Panc1 (cell line): Measurements from ENCODE around the gene KBTBD4. TPM values are rescaled to one million over a fixed set of nuclear protein-coding genes. Genes with fewer than 3 reads are reported as not detected.

Source experiments
- ATAC-seq: fragments of 200-7000 bp; cut with Tn5 transposase; 2 replicates; pipeline ENCODE4 v1.9.1; 2020; ENCODE audit warnings: mild to moderate bottlenecking, moderate library complexity
- BruUV-seq: library from RNA; stranded (reverse); fragments of 400-500 nt; replicated peaks from 2 replicates; lab custom pipeline; 2021; lab: Mats Ljungman, UMichigan
- CTCF ChIA-PET: fragments of 300-600 bp; sonication (Branson Sonifier 250); formaldehyde crosslinking; loops from one replicate; lab custom pipeline; 2022; ENCODE audit warnings: antibody characterized with exemption; lab: Charles Lee
- POLR2A ChIA-PET: fragments of 300-600 bp; sonication (Branson Sonifier 250); formaldehyde crosslinking; loops from one replicate; lab custom pipeline; 2022; ENCODE audit warnings: antibody characterized with exemption; lab: Charles Lee
- DNase-seq: peaks from one replicate; pipeline ENCODE4 v3.0.0-alpha.2; 2010; ENCODE audit warnings: low read depth, low spot score
- H3K27ac ChIP-seq: 2 replicates; pipeline ENCODE4 v1.5.1; 2011; ENCODE audit warnings: mild to moderate bottlenecking, low read length, inconsistent platforms
- H3K27me3 ChIP-seq: fragments of 200-500 bp; sonication (Bioruptor generic); 2 replicates; pipeline ENCODE4 v1.6.0; 2014; ENCODE audit warnings: low read length, inconsistent platforms; ENCODE audit not compliant: control insufficient read depth, insufficient read depth
- H3K36me3 ChIP-seq: fragments of 200-500 bp; sonication (Bioruptor generic); 2 replicates; pipeline ENCODE4 v1.5.1; 2014; ENCODE audit warnings: inconsistent platforms, mild to moderate bottlenecking, low read length, moderate library complexity; ENCODE audit not compliant: control insufficient read depth, insufficient read depth
- H3K4me1 ChIP-seq: 2 replicates; pipeline ENCODE4 v1.5.1; 2011; ENCODE audit warnings: inconsistent platforms, mild to moderate bottlenecking, low read length, moderate library complexity; ENCODE audit not compliant: control insufficient read depth, insufficient read depth
- H3K4me3 ChIP-seq, 2 experiments: 2 replicates each; pipeline ENCODE4 v1.5.1; 2011 to 2012; ENCODE audit warnings: low read depth in 2 of 2, low read length in 2 of 2, mild to moderate bottlenecking in 2 of 2, inconsistent platforms in 1 of 2, moderate library complexity in 1 of 2
- H3K9me3 ChIP-seq: fragments of 200-500 bp; sonication (Bioruptor generic); 2 replicates; pipeline ENCODE4 v1.5.1; 2014; ENCODE audit warnings: low read depth, mild to moderate bottlenecking, inconsistent platforms, low read length, moderate library complexity; ENCODE audit not compliant: control insufficient read depth, insufficient read depth
- CTCF ChIP-seq: fragments of 450-650 bp; IDR thresholded peaks from 2 replicates; pipeline ENCODE4 v1.5.1; 2017; ENCODE audit warnings: mild to moderate bottlenecking
- POLR2AphosphoS5 ChIP-seq: IDR thresholded peaks from 2 replicates; pipeline ENCODE4 v1.6.1; 2012; ENCODE audit warnings: mild to moderate bottlenecking, low read depth, low read length, moderate library complexity
- REST ChIP-seq, 2 experiments: IDR thresholded peaks; 2 replicates each; pipeline ENCODE4 v1.6.1; 2011 to 2012; ENCODE audit warnings: low read depth in 2 of 2, control low read depth in 1 of 2, low read length in 1 of 2, mild to moderate bottlenecking in 1 of 2, moderate library complexity in 1 of 2; ENCODE audit not compliant: insufficient read depth in 1 of 2
- SIN3A ChIP-seq: IDR thresholded peaks from 2 replicates; pipeline ENCODE4 v1.6.1; 2012; ENCODE audit warnings: low read depth, mild to moderate bottlenecking, low read length, moderate library complexity, borderline replicate concordance; ENCODE audit not compliant: insufficient read depth
- TCF7L2 ChIP-seq: IDR thresholded peaks from 2 replicates; pipeline ENCODE4 v1.6.1; 2011; ENCODE audit warnings: mild to moderate bottlenecking, low read depth, low read length, inconsistent platforms
- in situ Hi-C: cut with HindIII; loops from 2 replicates; pipeline ENCODE4 v1.10.0; 2016; ENCODE audit warnings: low sequenced_read_pairs, low pct_unique_long_range_greater_than_20kb
- intact Hi-C: fragments of 100-400 bp; cut with micrococcal nuclease; formaldehyde crosslinking; loops from one replicate; pipeline ENCODE4 v1.10.0; 2022; ENCODE audit not compliant: unreplicated experiment
- total RNA-seq: library from RNA; stranded (reverse); gene quantifications from one replicate; pipeline ENCODE4 v1.2.1, GENCODE V29; 2021; ENCODE audit not compliant: unreplicated experiment

Gene KBTBD4
- total RNA-seq, 1 experiment from 2014 or later: 23.2 TPM

- no peak for ATAC-seq
- ChIA-PET POLR2A (no interaction called here), CTCF (no interaction called here)
- Histone ChIP-seq H3K27me3 (no peaks in the 10 kb centered on the region), H3K4me1 (no peaks in the 10 kb centered on the region), H3K27ac (no peak overlapping the region), H3K4me3 (no peak overlapping the region), H3K36me3 (no peaks in the 10 kb centered on the region), H3K9me3 (no peaks in the 10 kb centered on the region)
- in situ Hi-C loops: no loop called here
- no peak for TF ChIP-seq CTCF
- no peak for TF ChIP-seq SIN3A
- TF ChIP-seq TCF7L2: no peak
- TF ChIP-seq POLR2AphosphoS5: no peak
- TF ChIP-seq REST (IDR thresholded peaks at IDR 0.05; ENCODE audit: insufficient read depth in 1 of 2, low read depth in 2 of 2, low read length in 1 of 2): no peak
- DNase-seq: no peak
- intact Hi-C loops: no loop called here
- no TSS peak for BruUV-seq
Observed at GRCh38 chr11:47609675-47610074, 30.9 kb upstream of the KBTBD4 start.

- H3K36me3 ChIP-seq: no peaks in the 10 kb centered on the region
- TF ChIP-seq REST (IDR thresholded peaks at IDR 0.05; ENCODE audit: insufficient read depth in 1 of 2, low read depth in 2 of 2, low read length in 1 of 2) (no peak), SIN3A (no peak), TCF7L2 (no peak), POLR2AphosphoS5 (no peak), CTCF (no peak)
- no peaks in the 10 kb centered on the region for H3K27me3 ChIP-seq
- H3K9me3 ChIP-seq: no peaks in the 10 kb centered on the region
- no TSS peak for BruUV-seq
- intact Hi-C loops: no loop called here
- H3K4me3 ChIP-seq: no peak overlapping the region
- CTCF ChIA-PET: no interaction called here
- no peak overlapping the region for H3K27ac ChIP-seq
- POLR2A ChIA-PET: no interaction called here
- no peak for DNase-seq
- no peak for ATAC-seq
- in situ Hi-C loops: no loop called here
- no peaks in the 10 kb centered on the region for H3K4me1 ChIP-seq
Observed at GRCh38 chr11:47607380-47607779, 28.6 kb upstream of the KBTBD4 start.
